Spinal cord (tissue), 10 donors: Measurements from ENCODE around the gene JMJD6. TPM values are rescaled to one million over a fixed set of nuclear protein-coding genes. Genes with fewer than 3 reads are reported as not detected.
"Not testable (repeated sequence)": the region's sequence is repeated elsewhere in the genome, so short reads cannot be mapped to it uniquely, and the experiment has no call there.

ENCODE experiments used
- DNase-seq, 6 donors: peaks; one replicate each; pipeline versions ENCODE4 v3.0.0 to v3.0.0-alpha.2; 2013 to 2015; ENCODE audit warnings: low spot score in 6 of 6, low read depth in 4 of 6
- H3K27ac ChIP-seq: one replicate; pipeline ENCODE4 v1.5.1; 2013; ENCODE audit warnings: low read depth, low read length, control low read depth
- H3K27me3 ChIP-seq: one replicate; pipeline ENCODE4 v1.6.1; 2013; ENCODE audit warnings: low read length; ENCODE audit not compliant: control insufficient read depth, insufficient read depth
- H3K36me3 ChIP-seq: one replicate; pipeline ENCODE4 v1.6.1; 2013; ENCODE audit warnings: low read length; ENCODE audit not compliant: control insufficient read depth, insufficient read depth
- H3K4me1 ChIP-seq: one replicate; pipeline ENCODE4 v1.6.1; 2013; ENCODE audit warnings: low read length; ENCODE audit not compliant: control insufficient read depth, insufficient read depth
- H3K4me3 ChIP-seq: one replicate; pipeline ENCODE4 v1.5.1; 2013; ENCODE audit warnings: low read depth, low read length, control low read depth
- H3K9me3 ChIP-seq: one replicate; pipeline ENCODE4 v1.6.1; 2013; ENCODE audit warnings: low read length; ENCODE audit not compliant: control insufficient read depth, insufficient read depth
- WGBS: methylation state at CpG from one replicate; pipeline ENCODE4 v1.1.5; 2013; ENCODE audit warnings: missing lambda C conversion rate; ENCODE audit not compliant: insufficient coverage; 5-methylcytosine and 5-hydroxymethylcytosine counted together
- polyA plus RNA-seq, 2 donors: library from polyadenylated mRNA; unstranded; fragments of 120-200 nt; gene quantifications; one replicate each; pipeline ENCODE4 v1.2.1, GENCODE V29; 2013; ENCODE audit not compliant: insufficient read length in 2 of 2
- total RNA-seq, 2 donors: library from RNA; depleted of rRNA in 1 of 2; stranded (reverse); fragments of 120-200 nt in 1 of 2; fragments of >200 nt in 1 of 2; gene quantifications; one replicate each; pipeline versions ENCODE4 v1.2.3 to v1.2.4, GENCODE V29; 2013 to 2014
- donor health status: healthy.

The JMJD6 gene
- total and polyA plus RNA-seq, 4 donors, result 15.4 to 26.2 (median 17.5) TPM

DNA sequence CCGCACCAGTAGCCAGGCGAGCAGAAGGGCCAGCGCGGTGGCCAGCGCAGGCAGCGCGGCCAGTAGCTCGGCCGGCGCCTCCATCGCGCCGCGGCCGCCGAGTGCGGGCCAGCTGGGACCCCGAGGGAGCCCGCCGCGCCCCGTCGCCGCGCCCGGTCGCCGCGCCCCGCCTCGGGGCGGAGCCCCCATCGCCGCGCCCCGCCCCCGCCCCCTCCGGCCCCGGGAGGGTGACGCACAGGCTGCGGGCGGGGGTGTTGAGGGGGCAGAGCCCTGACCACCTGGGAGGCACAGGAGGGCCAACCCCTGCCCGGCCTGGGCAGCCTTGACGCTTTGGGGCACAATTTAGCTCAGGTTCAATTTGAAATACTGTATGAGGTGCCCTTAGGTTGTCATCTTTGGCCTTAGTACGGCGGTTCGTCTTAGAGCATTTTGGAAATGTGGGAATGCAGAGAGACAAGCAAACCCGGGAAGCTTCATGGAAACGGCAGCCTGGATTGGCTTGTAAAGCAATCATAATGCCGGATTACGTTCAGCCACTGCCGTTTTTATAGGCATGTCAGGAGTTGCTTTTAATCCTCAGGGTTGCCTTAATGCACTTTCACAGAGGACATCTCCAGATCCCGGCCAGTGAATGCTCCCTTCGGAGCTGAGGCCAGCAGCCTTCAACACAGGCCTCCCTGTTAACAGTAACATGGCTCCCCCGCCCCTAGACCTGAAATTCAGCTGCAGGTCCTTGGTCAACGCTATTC, 15.4 kb downstream of the JMJD6 start, which contains the start of gene MXRA7:
TSS of gene MXRA7 (minus strand) at position 103 of the 749 bp plus-strand sequence. CDS start at position 84, 19 bp downstream.
- WGBS, result under 1% methylated on average over 47 of the region's 56 CpGs
- H3K9me3 ChIP-seq, result no peaks in the 10 kb centered on the region
- H3K27ac ChIP-seq, result peak within 1 kb of the TSS; percentile 80
- H3K4me3 ChIP-seq, result peak within 1 kb of the TSS; percentile 65
- DNase-seq, result peak in 2 of 6 donors; percentile 86 to 88
- no peaks in the 10 kb centered on the region for H3K27me3 ChIP-seq
- H3K4me1 ChIP-seq, result peaks cover 36% of the 10 kb centered on the region
- H3K36me3 ChIP-seq, result peaks cover 25% of the 10 kb centered on the region

DNA sequence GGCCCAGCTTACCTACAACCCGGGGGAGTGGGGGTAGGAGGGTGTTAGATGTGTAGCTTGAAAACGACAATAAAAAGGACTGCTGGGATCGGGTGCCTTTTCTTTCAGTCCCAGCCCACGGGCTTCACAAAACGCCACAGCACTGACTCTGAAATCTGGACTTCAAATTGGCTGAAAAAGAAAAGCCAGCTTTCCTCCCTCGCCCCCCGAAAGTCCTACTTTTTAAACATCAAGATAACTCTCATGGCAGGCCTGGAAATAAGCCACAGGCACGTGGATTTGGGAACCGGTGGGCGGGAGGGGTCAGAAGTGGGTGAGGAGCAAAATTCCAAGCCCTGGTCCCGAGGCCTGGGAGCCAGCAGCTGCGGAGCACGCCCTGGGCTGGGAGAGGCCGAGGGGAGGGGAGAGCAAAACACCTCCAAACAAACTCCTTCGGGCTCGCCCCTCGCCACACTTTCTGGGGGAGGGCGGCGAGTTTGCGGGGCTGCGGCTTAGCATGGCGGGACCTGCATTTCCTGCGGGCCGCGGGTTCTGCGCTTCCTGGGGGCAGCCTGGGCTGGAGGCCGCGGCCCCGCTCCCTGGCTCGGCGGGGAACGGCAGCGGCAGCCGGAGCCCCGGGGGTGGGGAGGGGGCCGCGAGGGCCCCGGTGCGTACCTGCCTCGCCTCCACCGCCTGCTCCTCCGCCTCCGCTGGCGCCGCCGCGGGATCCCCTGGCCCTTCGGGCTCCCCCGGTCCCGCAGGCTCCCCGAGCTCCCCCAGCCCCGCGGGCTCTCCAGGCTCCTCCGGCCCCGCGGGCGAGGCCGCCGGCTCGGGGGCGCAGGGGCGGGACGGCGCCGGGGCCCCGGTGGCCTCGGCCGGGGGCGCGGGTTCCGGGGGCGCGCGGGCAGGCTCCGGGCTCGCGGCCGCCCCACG, 16.2 kb downstream of the JMJD6 start:
- Histone ChIP-seq H3K4me3 (peak overlapping the region; percentile 65), H3K27ac (peak overlapping the region; percentile 80), H3K4me1 (peaks cover 36% of the 10 kb centered on the region), H3K36me3 (peaks cover 19% of the 10 kb centered on the region)
- WGBS, result 0% methylated on average over 28 of the region's 79 CpGs
- not testable (repeated sequence) for H3K27me3 ChIP-seq, H3K9me3 ChIP-seq
- DNase-seq, result peak in 1 of 6 donors; percentile 46

DNA sequence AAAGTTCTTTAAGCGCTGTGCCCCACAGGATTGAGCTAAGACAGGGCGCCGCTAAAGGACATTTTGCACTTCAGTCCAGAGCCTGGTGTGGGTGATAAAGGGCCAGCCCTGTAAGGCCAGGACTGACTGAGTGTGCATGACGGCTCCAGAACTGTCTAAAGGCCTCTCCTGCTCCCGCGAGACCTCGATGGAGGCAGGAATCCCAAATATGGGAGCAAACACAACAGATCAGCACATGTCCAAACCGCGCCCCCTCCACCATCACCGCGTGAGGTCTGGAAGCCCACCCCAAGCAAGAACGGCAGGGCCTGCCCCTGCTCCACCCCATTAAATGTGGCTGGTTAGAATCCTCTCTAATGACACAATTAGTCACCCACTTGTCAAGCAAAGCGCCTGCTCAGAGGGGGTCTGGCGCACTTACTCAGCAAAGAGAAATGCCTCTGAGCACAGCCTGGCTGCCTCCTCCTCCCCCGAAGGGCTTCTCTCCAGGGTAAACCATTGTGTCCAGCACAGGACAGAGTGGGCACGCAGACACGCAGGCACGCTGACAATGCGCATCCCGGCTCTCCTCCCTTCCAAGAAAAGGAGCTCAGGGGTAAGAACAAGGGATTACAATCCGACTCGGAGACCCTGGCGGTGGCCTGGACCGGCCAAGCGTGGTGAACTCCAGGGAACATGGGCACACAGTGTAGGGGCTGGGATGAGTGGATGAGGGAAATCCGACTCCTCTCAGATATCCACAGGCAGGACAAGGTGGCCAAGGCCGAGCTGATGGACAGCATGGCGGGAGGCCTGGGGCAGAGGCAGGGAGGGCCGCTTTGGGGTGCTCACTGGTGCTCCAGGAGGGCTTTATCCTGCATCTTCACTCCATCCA, 17.1 kb downstream of the JMJD6 start:
- H3K4me3 ChIP-seq, result peak overlapping the region; percentile 65
- H3K36me3 ChIP-seq, result peaks cover 17% of the 10 kb centered on the region
- H3K27me3 ChIP-seq, result no peaks in the 10 kb centered on the region
- peak in 2 of 6 donors; percentile 76 to 83 for DNase-seq
- peaks cover 36% of the 10 kb centered on the region for H3K4me1 ChIP-seq
- H3K9me3 ChIP-seq, result no peaks in the 10 kb centered on the region
- H3K27ac ChIP-seq, result peak overlapping the region; percentile 80
- WGBS, result 30% methylated on average over 15 of the region's 29 CpGs

DNA sequence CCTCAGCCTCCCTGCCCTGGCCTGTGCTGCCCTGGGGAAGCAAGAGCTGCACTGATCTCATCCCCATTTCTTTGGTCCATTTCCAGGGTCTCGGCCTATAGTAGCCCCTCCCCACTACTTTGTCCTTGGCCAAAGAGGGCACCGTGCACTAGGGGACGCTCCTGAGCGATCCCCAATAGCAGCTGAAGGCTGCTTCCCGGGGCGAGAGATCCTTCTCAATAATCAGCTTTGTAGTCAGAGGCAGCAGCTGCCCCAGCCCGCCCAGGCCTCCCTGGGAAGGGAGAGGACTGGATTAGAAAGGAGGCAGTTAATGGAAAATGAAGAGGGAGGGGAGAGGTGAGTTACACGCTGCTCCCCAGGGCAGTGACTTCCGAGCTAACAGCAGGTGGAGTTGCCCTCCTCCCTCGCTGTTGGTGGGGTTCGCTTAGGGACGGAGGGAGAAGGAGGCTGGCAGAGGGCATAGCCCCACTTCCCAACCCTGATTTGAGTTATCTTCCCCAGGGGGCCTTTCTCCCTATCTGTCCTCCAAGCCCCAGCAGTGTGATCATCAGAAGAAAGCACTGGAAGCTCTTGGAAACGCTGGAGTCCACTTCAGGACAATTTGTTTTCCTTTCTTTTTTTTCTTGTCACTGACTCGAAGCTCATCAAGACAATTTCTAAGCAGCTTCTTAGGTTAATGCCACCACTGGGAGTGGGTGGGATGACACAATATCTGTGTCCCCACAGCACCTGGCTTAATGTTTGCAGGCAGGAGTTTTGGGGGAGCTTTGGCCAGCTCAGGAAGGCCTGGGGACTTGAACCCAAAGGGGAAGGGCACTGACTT, 18.2 kb downstream of the JMJD6 start:
- peak in 2 of 6 donors; percentile 71 to 74 for DNase-seq
- WGBS, result 4% methylated on average over 5 of the region's 14 CpGs
- Histone ChIP-seq H3K9me3 (no peaks in the 10 kb centered on the region), H3K27me3 (no peaks in the 10 kb centered on the region), H3K27ac (peak overlapping the region; percentile 80), H3K4me3 (no peak overlapping the region), H3K36me3 (peaks cover 9% of the 10 kb centered on the region), H3K4me1 (peaks cover 37% of the 10 kb centered on the region)

DNA sequence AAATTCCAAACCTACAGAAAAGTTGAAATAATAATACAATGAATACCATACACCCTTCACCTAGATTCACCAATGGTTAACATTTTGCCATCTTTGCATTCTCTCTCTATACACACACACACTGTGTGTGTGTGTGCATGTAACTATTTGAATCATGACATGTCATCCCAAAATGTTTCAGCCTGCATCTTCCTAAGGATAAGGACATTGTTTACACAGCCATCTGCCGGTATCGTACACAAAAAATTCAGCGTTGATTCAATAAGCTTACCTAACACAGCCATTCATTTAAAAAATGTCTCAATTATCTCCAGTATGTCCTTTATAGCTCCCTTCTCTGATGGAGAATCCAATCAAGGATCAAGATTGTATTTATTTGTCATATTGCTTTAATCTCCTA, 19.6 kb downstream of the JMJD6 start:
- Histone ChIP-seq H3K27ac (no peak overlapping the region), H3K36me3 (peaks cover 5% of the 10 kb centered on the region), H3K27me3 (no peaks in the 10 kb centered on the region), H3K4me1 (peaks cover 40% of the 10 kb centered on the region), H3K4me3 (no peak overlapping the region), H3K9me3 (no peaks in the 10 kb centered on the region)
- peak in 1 of 6 donors; percentile 47 for DNase-seq
- WGBS, result 82% methylated on average over 3 of the region's 3 CpGs

DNA sequence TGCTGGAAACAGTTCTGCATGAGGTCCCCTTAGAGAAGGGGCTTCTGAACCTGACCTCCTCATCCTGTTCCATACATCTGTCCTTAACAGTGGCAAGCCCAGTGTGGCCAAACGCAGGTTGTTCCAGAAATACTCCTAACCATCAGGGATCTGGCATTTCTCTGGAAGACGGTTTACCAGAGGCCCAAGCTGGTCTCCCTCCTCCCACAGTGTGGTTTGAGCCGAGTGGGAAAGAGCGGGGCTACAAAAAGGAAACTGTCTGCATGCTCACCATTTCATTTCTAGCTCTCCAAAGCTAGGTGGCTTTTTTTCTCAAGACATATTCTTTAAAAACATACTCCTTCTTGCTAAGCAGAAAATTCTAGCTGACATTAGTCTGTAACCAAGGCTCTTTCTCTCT, 21.6 kb downstream of the JMJD6 start:
- H3K27ac ChIP-seq, result no peak overlapping the region
- WGBS, result 82% methylated on average over 3 of the region's 4 CpGs

DNA sequence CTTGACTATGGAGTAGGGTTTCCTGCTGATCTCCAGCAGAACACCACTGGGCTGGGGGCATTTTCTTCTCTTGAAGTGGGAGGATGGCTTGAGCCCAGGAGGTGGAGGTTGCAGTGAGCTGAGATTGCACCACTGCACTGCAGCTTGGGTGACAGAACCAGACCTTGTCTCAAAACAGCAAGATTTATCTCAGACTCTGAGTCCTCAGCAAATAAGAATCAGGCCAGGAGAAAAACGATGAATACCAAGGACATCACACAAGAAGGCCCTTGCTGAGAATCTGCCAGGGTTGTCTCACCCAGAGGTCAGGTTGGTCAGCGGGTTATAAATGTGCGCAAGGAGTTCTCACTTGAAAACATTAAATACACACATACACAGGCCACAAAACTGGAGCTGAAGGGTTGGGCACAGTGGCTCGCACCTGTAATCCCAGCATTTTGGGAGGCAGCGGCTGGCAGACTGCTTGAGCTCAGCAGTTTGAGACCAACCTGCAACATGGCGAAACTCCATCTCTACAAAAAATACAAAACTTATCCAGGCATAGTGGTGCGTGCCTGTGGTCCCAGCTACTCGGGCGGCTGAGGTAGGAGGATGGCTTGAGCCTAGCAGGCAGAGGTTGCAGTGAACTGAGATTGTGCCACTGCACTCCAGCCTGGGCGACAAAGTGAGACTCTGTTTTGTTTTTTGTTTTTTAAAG, 23.3 kb downstream of the JMJD6 start:
- H3K4me3 ChIP-seq, result no peak overlapping the region
- WGBS, result 94% methylated on average over 9 of the region's 10 CpGs
- no peaks in the 10 kb centered on the region for H3K9me3 ChIP-seq
- peaks cover 6% of the 10 kb centered on the region for H3K36me3 ChIP-seq
- peaks cover 43% of the 10 kb centered on the region for H3K4me1 ChIP-seq
- H3K27me3 ChIP-seq, result no peaks in the 10 kb centered on the region
- DNase-seq, result no peak
- H3K27ac ChIP-seq, result no peak overlapping the region

More for the DNA sequence above, 21.6 kb downstream of the JMJD6 start:
- no peak for DNase-seq
- Histone ChIP-seq H3K9me3 (no peaks in the 10 kb centered on the region), H3K36me3 (peaks cover 9% of the 10 kb centered on the region), H3K27me3 (no peaks in the 10 kb centered on the region), H3K4me1 (peaks cover 49% of the 10 kb centered on the region), H3K4me3 (no peak overlapping the region)

DNA sequence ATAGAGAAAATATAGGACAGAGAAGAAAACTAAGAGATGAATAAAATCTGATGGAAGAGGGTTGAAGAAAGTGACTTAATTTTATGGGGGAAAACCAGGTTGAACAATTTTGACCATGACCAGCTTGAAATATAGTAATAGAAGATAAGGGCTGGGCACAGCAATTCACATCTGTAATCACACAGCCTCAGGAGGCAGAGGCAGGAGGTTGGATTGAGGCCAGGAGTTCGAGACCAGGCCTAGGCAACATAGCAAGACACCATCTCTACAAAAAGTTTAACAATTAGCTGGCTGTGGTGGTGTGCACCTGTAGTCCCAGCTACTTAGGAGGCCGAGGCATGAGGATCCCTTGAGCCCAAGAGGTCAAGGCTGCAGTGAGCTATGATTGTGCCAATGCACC, 24.3 kb downstream of the JMJD6 start:
- H3K4me1 ChIP-seq, result peaks cover 45% of the 10 kb centered on the region
- DNase-seq, result no peak
- peaks cover 11% of the 10 kb centered on the region for H3K36me3 ChIP-seq
- H3K27me3 ChIP-seq, result no peaks in the 10 kb centered on the region
- WGBS, result no CpG with 5 or more reads among the region's 2 CpGs
- H3K9me3 ChIP-seq, result no peaks in the 10 kb centered on the region
- H3K4me3 ChIP-seq, result no peak overlapping the region
- H3K27ac ChIP-seq, result no peak overlapping the region
